ENCODE results near the gene ERBB4. TPM values are rescaled to one million over a fixed set of nuclear protein-coding genes. Genes with fewer than 3 reads are reported as not detected.

The ERBB4 gene
- total RNA-seq, 6 donors from 2014 or later = 3.3 to 24.2 (median 11.7) TPM

DNA sequence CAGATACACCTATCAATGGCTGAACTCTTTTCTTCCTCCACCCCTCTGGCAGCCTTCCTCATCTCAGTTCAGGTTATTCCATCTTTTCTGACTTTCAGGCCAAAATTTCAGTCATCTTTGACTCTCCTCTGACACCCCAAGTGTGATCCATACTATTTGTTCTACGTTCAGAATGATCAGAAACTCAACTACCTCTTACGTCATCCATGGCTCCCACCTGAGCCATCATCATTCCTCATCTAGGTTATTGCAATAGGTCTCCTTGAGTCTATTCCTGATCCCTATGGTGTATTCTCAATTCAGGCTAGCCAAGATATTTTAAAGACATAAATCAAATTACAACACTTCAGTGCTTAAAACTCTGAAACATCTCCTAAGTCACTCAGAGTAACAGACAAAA lies 589.7 kb downstream of the ERBB4 start:
- peaks cover 0 to 3% (median 0%) of the 10 kb centered on the region in 4 donors for H3K9me3 ChIP-seq
- no peak overlapping the region for H3K27ac ChIP-seq
- no peak overlapping the region for H3K4me3 ChIP-seq
- DNase-seq = no peak
- H3K4me1 ChIP-seq = no peaks in the 10 kb centered on the region
- WGBS, 2 donors = 72 to 79% methylated on average over 2 of the region's 2 CpGs
- H3K27me3 ChIP-seq = no peaks in the 10 kb centered on the region
- H3K36me3 ChIP-seq = no peaks in the 10 kb centered on the region
- no peak for TF ChIP-seq POLR2AphosphoS5 (IDR thresholded peaks at IDR 0.05)
- no peak for TF ChIP-seq EP300 (IDR thresholded peaks at IDR 0.05)
- TF ChIP-seq, protein P1, sequence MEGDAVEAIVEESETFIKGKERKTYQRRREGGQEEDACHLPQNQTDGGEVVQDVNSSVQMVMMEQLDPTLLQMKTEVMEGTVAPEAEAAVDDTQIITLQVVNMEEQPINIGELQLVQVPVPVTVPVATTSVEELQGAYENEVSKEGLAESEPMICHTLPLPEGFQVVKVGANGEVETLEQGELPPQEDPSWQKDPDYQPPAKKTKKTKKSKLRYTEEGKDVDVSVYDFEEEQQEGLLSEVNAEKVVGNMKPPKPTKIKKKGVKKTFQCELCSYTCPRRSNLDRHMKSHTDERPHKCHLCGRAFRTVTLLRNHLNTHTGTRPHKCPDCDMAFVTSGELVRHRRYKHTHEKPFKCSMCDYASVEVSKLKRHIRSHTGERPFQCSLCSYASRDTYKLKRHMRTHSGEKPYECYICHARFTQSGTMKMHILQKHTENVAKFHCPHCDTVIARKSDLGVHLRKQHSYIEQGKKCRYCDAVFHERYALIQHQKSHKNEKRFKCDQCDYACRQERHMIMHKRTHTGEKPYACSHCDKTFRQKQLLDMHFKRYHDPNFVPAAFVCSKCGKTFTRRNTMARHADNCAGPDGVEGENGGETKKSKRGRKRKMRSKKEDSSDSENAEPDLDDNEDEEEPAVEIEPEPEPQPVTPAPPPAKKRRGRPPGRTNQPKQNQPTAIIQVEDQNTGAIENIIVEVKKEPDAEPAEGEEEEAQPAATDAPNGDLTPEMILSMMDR (IDR thresholded peaks at IDR 0.05) = no peak
- no peak for TF ChIP-seq POLR2A (IDR thresholded peaks at IDR 0.05)
- no peak for ATAC-seq (ENCODE audit: low FRiP score in 2 of 2)

DNA sequence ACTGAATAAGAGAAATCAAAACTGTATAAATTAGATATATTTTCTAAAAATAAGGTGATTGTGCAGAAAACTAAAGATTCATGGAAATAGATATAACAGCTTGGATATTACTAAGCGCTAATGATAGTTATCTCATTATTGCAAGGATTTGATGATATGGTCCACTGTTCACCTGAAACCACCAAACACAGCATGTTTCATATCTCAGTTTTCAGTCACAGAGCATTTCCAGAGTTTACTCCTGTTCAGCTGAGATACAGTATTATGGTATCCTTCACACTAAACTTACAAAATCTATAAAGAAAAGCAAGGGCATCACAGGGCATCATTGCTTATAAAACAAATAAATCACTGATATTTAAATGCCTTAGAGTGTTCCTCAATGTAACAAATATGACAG lies 591.6 kb downstream of the ERBB4 start:
- TF ChIP-seq, protein P1 (IDR thresholded peaks at IDR 0.05) = no peak
- TF ChIP-seq POLR2A (IDR thresholded peaks at IDR 0.05) (no peak), POLR2AphosphoS5 (IDR thresholded peaks at IDR 0.05) (no peak), EP300 (IDR thresholded peaks at IDR 0.05) (no peak)
- H3K4me3 ChIP-seq = no peak overlapping the region
- peaks cover 0 to 3% (median 0%) of the 10 kb centered on the region in 4 donors for H3K9me3 ChIP-seq
- no peaks in the 10 kb centered on the region for H3K4me1 ChIP-seq
- WGBS, 2 donors = 0% methylated on average over 1 of the region's 1 CpG
- ATAC-seq (ENCODE audit: low FRiP score in 2 of 2) (no peak), DNase-seq (no peak)
- no peaks in the 10 kb centered on the region for H3K27me3 ChIP-seq
- no peak overlapping the region for H3K27ac ChIP-seq
- H3K36me3 ChIP-seq = no peaks in the 10 kb centered on the region

DNA sequence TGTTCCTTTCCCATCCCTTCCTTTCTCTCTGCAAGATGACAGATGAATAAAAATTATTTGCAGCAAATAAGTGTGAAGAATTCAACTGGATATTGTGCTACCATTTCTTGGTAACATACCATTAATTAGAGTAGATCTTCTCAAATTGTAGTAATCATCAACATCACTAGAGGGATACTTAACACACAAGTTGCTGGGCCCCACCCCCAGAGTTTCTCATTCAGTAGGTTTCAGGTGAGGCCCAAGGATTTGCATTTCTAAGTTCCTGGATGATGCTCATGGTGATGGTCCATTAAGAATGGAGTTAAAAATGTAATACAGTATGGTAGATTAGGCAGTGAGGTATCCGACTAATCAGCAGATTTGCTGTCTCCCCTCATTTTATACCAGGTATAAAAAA lies 594.0 kb downstream of the ERBB4 start:
- WGBS, 2 donors = 38 to 100% methylated on average over 1 of the region's 1 CpG

DNA sequence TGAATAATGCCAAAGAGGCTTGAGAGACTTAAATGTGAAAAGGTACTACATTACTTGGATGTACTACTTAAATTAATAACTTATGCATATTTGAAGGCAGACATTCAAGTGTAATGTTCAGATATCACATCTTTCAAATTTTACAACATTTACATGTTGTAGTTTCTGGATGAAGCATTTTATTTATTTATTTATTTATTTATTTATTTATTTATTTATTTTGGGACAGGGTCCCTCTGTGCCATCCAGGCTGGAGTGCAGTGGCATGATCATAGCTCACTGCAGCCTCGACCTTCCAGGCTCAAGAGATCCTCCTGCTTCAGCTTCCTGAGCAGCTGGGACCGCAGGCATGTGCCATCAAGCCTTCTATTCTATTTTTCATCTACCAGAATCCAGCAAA lies 596.4 kb downstream of the ERBB4 start:
- Histone ChIP-seq H3K27ac (no peak overlapping the region), H3K27me3 (no peaks in the 10 kb centered on the region), H3K9me3 (no peaks in the 10 kb centered on the region), H3K4me1 (no peaks in the 10 kb centered on the region), H3K36me3 (no peaks in the 10 kb centered on the region), H3K4me3 (no peak overlapping the region)
- WGBS, 2 donors = 72 to 77% methylated on average over 2 of the region's 2 CpGs
- ATAC-seq (ENCODE audit: low FRiP score in 2 of 2) (no peak), DNase-seq (no peak)
- no peak for TF ChIP-seq POLR2AphosphoS5 (IDR thresholded peaks at IDR 0.05)

More for the DNA sequence above, 594.0 kb downstream of the ERBB4 start:
- Histone ChIP-seq H3K4me1 (no peaks in the 10 kb centered on the region), H3K9me3 (no peaks in the 10 kb centered on the region), H3K4me3 (no peak overlapping the region), H3K27ac (no peak overlapping the region), H3K27me3 (no peaks in the 10 kb centered on the region), H3K36me3 (no peaks in the 10 kb centered on the region)
- ATAC-seq (ENCODE audit: low FRiP score in 2 of 2) (no peak), DNase-seq (no peak)
- TF ChIP-seq, protein P1 (IDR thresholded peaks at IDR 0.05) = no peak
- no peak for TF ChIP-seq EP300 (IDR thresholded peaks at IDR 0.05)
- no peak for TF ChIP-seq POLR2A (IDR thresholded peaks at IDR 0.05)
- no peak for TF ChIP-seq POLR2AphosphoS5 (IDR thresholded peaks at IDR 0.05)

DNA sequence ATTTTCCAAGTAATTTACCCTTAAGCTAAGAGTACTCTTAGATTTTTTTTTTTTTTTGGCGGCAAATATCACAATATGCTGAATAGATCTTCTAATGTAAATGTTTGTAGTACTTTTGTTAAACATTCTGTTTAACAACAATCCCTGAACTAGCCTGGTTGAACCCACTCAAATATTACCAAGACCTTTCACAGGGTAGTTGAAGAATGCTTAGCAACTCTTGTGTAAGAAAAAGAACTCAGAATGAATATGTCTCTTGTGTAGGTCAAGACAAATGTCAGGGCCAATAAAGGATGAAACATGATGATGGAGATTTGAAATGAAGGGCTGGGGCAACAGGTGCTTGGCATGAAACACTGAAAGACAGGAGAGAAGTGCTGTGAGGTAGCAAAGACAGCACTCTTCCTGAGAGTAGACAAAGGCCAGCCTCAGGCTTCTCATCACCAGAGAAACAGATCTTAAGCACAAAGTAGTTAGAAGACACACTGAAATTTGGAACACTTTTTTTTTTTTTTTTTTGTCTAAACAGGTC lies 597.3 kb downstream of the ERBB4 start:
- 52 to 53% methylated on average over 1 of the region's 1 CpG for WGBS, 2 donors

DNA sequence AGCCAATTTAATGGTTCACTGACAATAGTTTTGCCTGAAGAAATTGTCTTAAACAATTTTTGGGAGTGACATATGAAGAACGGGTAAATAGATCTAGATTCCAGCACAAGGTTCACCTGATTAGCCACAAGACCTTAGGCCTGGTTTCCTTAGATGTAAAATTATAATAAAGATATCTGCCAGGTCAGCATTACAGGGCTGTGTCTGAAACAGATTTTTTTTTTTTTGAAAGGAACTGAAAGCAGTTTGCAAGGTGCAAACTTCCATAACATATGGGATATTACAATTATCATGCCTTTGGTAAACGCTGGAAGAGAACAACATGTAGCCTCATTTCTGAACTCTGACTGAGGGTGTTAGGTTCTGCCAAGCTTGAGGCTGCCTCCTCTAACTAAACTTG lies 599.4 kb downstream of the ERBB4 start:
- no peaks in the 10 kb centered on the region for H3K27me3 ChIP-seq
- H3K9me3 ChIP-seq = no peaks in the 10 kb centered on the region
- no peak overlapping the region for H3K27ac ChIP-seq
- ATAC-seq (ENCODE audit: low FRiP score in 2 of 2) (no peak), DNase-seq (no peak)
- no peaks in the 10 kb centered on the region for H3K36me3 ChIP-seq
- TF ChIP-seq, protein P1 (IDR thresholded peaks at IDR 0.05) = no peak
- TF ChIP-seq POLR2A (IDR thresholded peaks at IDR 0.05) (no peak), EP300 (IDR thresholded peaks at IDR 0.05) (no peak), POLR2AphosphoS5 (IDR thresholded peaks at IDR 0.05) (no peak)
- H3K4me1 ChIP-seq = no peaks in the 10 kb centered on the region
- no peak overlapping the region for H3K4me3 ChIP-seq
- WGBS, 2 donors = 64 to 84% methylated on average over 2 of the region's 2 CpGs

More for the DNA sequence above, 597.3 kb downstream of the ERBB4 start:
- Histone ChIP-seq H3K4me3 (no peak overlapping the region), H3K9me3 (no peaks in the 10 kb centered on the region), H3K36me3 (no peaks in the 10 kb centered on the region), H3K27ac (no peak overlapping the region), H3K27me3 (no peaks in the 10 kb centered on the region), H3K4me1 (no peaks in the 10 kb centered on the region)
- no peak for TF ChIP-seq EP300 (IDR thresholded peaks at IDR 0.05)
- ATAC-seq (ENCODE audit: low FRiP score in 2 of 2) (no peak), DNase-seq (no peak)
